Loucy (cell line): ENCODE measurements around the gene PLA2G15.

Experiments used
- H2AFZ ChIP-seq: fragments of 200-600 bp; sonication (generic); 2 replicates; pipeline ENCODE4 v1.6.0; 2016; ENCODE audit warnings: antibody characterized with exemption, mild to moderate bottlenecking, low read length, moderate library complexity
- H3F3A ChIP-seq: fragments of 200-600 bp; 2 replicates; pipeline ENCODE4 v1.6.0; 2016; ENCODE audit warnings: antibody characterized with exemption, low read depth, mild to moderate bottlenecking
- H3K27me3 ChIP-seq: fragments of 200-600 bp; sonication (generic); 2 replicates; pipeline ENCODE4 v1.6.1; 2014; ENCODE audit warnings: low read length, mild to moderate bottlenecking; ENCODE audit not compliant: insufficient read depth, poor library complexity, severe bottlenecking
- H3K36me3 ChIP-seq: fragments of 200-600 bp; sonication (generic); 2 replicates; pipeline ENCODE4 v1.6.1; 2016; ENCODE audit warnings: low read length; ENCODE audit not compliant: insufficient read depth
- H3K4me1 ChIP-seq: fragments of 200-600 bp; sonication (generic); 2 replicates; pipeline ENCODE4 v1.5.1; 2014; ENCODE audit warnings: low read length, mild to moderate bottlenecking; ENCODE audit not compliant: insufficient read depth, poor library complexity, severe bottlenecking
- H3K4me2 ChIP-seq: fragments of 200-600 bp; sonication (generic); 2 replicates; pipeline ENCODE4 v1.6.0; 2014; ENCODE audit warnings: antibody characterized with exemption, low read length, low read depth, mild to moderate bottlenecking; ENCODE audit not compliant: poor library complexity, severe bottlenecking
- H3K4me3 ChIP-seq: fragments of 200-600 bp; sonication (generic); 2 replicates; pipeline ENCODE4 v1.5.1; 2014; ENCODE audit warnings: low read length, mild to moderate bottlenecking, mixed read lengths; ENCODE audit not compliant: poor library complexity, severe bottlenecking
- H3K79me2 ChIP-seq: fragments of 200-600 bp; sonication (generic); 2 replicates; pipeline ENCODE4 v1.6.1; 2014; ENCODE audit warnings: low read length; ENCODE audit not compliant: insufficient read depth
- H3K9ac ChIP-seq: fragments of 200-600 bp; sonication (generic); 2 replicates; pipeline ENCODE4 v1.6.0; 2014; ENCODE audit warnings: mild to moderate bottlenecking, low read depth, low read length, moderate library complexity; ENCODE audit not compliant: poor library complexity, severe bottlenecking
- H3K9me2 ChIP-seq: fragments of 200-600 bp; sonication (generic); replicated peaks from 2 replicates; pipeline ENCODE4 v1.6.1; 2016; ENCODE audit warnings: low read depth, low read length, mixed read lengths
- H3K9me3 ChIP-seq: fragments of 200-600 bp; sonication (generic); 2 replicates; pipeline ENCODE4 v1.6.1; 2014; ENCODE audit warnings: mild to moderate bottlenecking, antibody characterized with exemption, low read length, low read depth; ENCODE audit not compliant: insufficient read depth
- H4K20me1 ChIP-seq: fragments of 200-600 bp; sonication (generic); 2 replicates; pipeline ENCODE4 v1.6.0; 2014; ENCODE audit warnings: antibody characterized with exemption, low read length, mild to moderate bottlenecking; ENCODE audit not compliant: insufficient read depth, poor library complexity, severe bottlenecking
- CTCF ChIP-seq: fragments of 200-600 bp; sonication (generic); conservative IDR thresholded peaks from 2 replicates; pipeline ENCODE4 v1.5.1; 2014; ENCODE audit warnings: mild to moderate bottlenecking, antibody characterized with exemption, low read length
- EZH2phosphoT487 ChIP-seq: fragments of 200-600 bp; IDR thresholded peaks from 2 replicates; pipeline ENCODE4 v1.6.1; 2018; ENCODE audit warnings: antibody characterized with exemption, mild to moderate bottlenecking, moderate library complexity, borderline replicate concordance

The PLA2G15 gene

GRCh38 chr16:68229431-68230175 lies 15.6 kb upstream of the PLA2G15 start:
- no peaks in the 10 kb centered on the region for H3F3A ChIP-seq
- TF ChIP-seq EZH2phosphoT487 (no peak), CTCF (peak; percentile 92)
- no peaks in the 10 kb centered on the region for H3K9me2 ChIP-seq
- peaks cover 24% of the 10 kb centered on the region for H4K20me1 ChIP-seq
- H3K4me2 ChIP-seq: no peak overlapping the region
- H3K36me3 ChIP-seq: peaks cover 72% of the 10 kb centered on the region; the same call in 1 of the 2 replicates
- H3K27me3 ChIP-seq: no peaks in the 10 kb centered on the region
- H2AFZ ChIP-seq: no peak overlapping the region
- H3K4me3 ChIP-seq: no peak overlapping the region
- H3K4me1 ChIP-seq: peaks cover 5% of the 10 kb centered on the region
- H3K9me3 ChIP-seq: no peaks in the 10 kb centered on the region
- no peak overlapping the region for H3K9ac ChIP-seq
- 0 out of 2 replicates have a peak, but pooled peaks cover 2% of the 10 kb centered on the region for H3K79me2 ChIP-seq

GRCh38 chr16:68230176-68230571 lies 15.0 kb upstream of the PLA2G15 start:
- Histone ChIP-seq H3F3A (no peaks in the 10 kb centered on the region), H3K36me3 (peaks cover 68% of the 10 kb centered on the region; the same call in 1 of the 2 replicates), H3K4me2 (no peak overlapping the region), H3K9ac (no peak overlapping the region), H3K9me3 (no peaks in the 10 kb centered on the region), H3K4me1 (peaks cover 5% of the 10 kb centered on the region), H4K20me1 (peaks cover 24% of the 10 kb centered on the region), H3K79me2 (0 out of 2 replicates have a peak, but pooled peaks cover 2% of the 10 kb centered on the region), H3K4me3 (no peak overlapping the region), H3K27me3 (no peaks in the 10 kb centered on the region), H2AFZ (no peak overlapping the region), H3K9me2 (no peaks in the 10 kb centered on the region)
- TF ChIP-seq CTCF: no peak
- no peak for TF ChIP-seq EZH2phosphoT487

- H3K9me2 ChIP-seq: no peaks in the 10 kb centered on the region
- TF ChIP-seq CTCF: no peak
- TF ChIP-seq EZH2phosphoT487: no peak
- peaks cover 60% of the 10 kb centered on the region; the same call in 1 of the 2 replicates for H3K36me3 ChIP-seq
- H3K79me2 ChIP-seq: 0 out of 2 replicates have a peak, but pooled peaks cover 2% of the 10 kb centered on the region
- H3K4me2 ChIP-seq: no peak overlapping the region
- no peak overlapping the region for H3K9ac ChIP-seq
- no peaks in the 10 kb centered on the region for H3K9me3 ChIP-seq
- H3K4me3 ChIP-seq: no peak overlapping the region
- no peaks in the 10 kb centered on the region for H3F3A ChIP-seq
- no peak overlapping the region for H2AFZ ChIP-seq
- peaks cover 22% of the 10 kb centered on the region for H4K20me1 ChIP-seq
- peaks cover 5% of the 10 kb centered on the region for H3K4me1 ChIP-seq
- H3K27me3 ChIP-seq: no peaks in the 10 kb centered on the region
Measured at GRCh38 chr16:68230956-68231355, 14.2 kb upstream of the PLA2G15 start.
